ENCODE data around the gene PIAS1. TPM values are rescaled to one million over a fixed set of nuclear protein-coding genes. Genes with fewer than 3 reads are reported as not detected.

PIAS1 gene
- total RNA-seq, 1 donor from 2014 or later: 56.3 TPM

DNA sequence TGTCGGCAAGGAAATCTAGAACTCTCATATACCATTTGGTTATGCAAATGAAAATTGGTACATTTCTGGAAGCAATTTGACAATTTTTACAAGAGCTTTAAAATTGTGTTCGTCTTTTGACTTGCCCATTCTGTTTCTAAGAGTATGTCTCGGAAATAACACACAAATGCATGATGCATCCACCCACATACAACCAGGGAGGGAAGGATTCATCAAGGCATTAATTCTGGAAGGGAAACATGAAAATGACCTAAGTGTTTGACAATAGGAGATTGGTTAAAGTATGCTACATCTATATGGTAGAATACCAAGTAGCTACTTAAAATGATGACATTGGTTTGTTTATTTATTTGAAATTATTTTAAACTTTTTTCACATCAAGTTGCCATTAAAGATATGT, 58.6 kb downstream of the PIAS1 start:
- ChIA-PET CTCF (no interaction called here), POLR2A (interaction anchor here (1.1 kb wide), 1 partner anchor 58 kb away, joined by 4 read pairs; no protein-coding TSS in a partner anchor)
- H3K36me3 Mint-ChIP-seq (ENCODE audit: low read depth): peaks cover 18% of the 10 kb centered on the region
- ATAC-seq (ENCODE audit: low read depth) (no peak), DNase-seq (no peak)
- H3K27ac Mint-ChIP-seq: no peak overlapping the region
- H3K27me3 Mint-ChIP-seq: no peaks in the 10 kb centered on the region
- no peaks in the 10 kb centered on the region for H3K9me3 Mint-ChIP-seq
- intact Hi-C loops (cut with micrococcal nuclease): loop anchor here (10.0 kb wide), 1 partner anchor 58 kb away; the partner anchor contains the start of gene PIAS1
- TF ChIP-seq, protein P1, sequence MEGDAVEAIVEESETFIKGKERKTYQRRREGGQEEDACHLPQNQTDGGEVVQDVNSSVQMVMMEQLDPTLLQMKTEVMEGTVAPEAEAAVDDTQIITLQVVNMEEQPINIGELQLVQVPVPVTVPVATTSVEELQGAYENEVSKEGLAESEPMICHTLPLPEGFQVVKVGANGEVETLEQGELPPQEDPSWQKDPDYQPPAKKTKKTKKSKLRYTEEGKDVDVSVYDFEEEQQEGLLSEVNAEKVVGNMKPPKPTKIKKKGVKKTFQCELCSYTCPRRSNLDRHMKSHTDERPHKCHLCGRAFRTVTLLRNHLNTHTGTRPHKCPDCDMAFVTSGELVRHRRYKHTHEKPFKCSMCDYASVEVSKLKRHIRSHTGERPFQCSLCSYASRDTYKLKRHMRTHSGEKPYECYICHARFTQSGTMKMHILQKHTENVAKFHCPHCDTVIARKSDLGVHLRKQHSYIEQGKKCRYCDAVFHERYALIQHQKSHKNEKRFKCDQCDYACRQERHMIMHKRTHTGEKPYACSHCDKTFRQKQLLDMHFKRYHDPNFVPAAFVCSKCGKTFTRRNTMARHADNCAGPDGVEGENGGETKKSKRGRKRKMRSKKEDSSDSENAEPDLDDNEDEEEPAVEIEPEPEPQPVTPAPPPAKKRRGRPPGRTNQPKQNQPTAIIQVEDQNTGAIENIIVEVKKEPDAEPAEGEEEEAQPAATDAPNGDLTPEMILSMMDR (IDR thresholded peaks at IDR 0.05): no peak
- no peak overlapping the region for H3K4me3 Mint-ChIP-seq
- peaks cover 79% of the 10 kb centered on the region for H3K4me1 Mint-ChIP-seq

DNA sequence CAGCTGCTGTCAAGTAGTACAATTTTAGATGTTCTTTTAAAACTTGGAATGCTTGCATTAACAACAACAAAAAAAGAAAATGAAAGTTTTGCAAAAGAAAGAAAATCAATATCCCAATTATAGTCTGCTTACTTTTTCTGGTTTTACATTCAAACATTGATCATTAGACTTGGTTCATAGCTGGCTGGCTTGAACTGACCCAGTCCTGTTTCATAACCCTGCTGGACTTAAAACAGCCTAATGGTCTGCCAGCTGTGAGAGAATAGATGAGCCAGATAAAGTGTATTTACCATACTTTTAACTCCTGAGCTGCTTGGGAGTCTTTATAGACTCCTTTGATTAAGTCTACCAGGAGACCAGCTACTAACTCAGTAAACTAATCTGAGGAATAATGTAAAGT, 59.2 kb downstream of the PIAS1 start:
- Mint-ChIP-seq H3K27ac (no peak overlapping the region), H3K36me3 (ENCODE audit: low read depth) (peaks cover 14% of the 10 kb centered on the region), H3K4me3 (peak overlapping the region; percentile 5), H3K4me1 (peaks cover 75% of the 10 kb centered on the region), H3K9me3 (no peaks in the 10 kb centered on the region), H3K27me3 (no peaks in the 10 kb centered on the region)
- TF ChIP-seq, protein P1 (IDR thresholded peaks at IDR 0.05): no peak
- ATAC-seq (ENCODE audit: low read depth) (no peak), DNase-seq (no peak)
- CTCF ChIA-PET: no interaction called here
- POLR2A ChIA-PET: interaction anchor here (1.1 kb wide), 1 partner anchor 59 kb away, joined by 4 read pairs; no protein-coding TSS in a partner anchor
- intact Hi-C loops (cut with micrococcal nuclease): loop anchor here (10.0 kb wide), 1 partner anchor 58 kb away; the partner anchor contains the start of gene PIAS1

DNA sequence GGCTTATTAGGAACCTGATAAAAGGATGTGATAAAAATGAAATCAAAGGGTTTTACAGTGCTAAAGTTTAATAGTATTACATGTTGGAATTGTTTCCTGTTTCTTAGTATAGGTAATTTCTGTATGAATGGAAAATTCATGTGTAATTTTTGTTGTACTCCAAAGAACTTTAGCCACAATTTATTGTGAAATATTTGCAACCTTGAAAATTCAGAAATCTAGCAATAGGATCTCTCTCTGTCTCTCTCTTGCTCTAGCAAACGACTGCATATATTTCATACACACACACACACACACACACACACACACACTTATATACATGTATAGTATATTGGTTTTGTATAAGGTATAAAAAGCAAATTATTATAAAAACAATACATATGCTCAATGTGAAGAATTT, 59.6 kb downstream of the PIAS1 start:
- H3K27me3 Mint-ChIP-seq: no peaks in the 10 kb centered on the region
- TF ChIP-seq, protein P1 (IDR thresholded peaks at IDR 0.05): no peak
- H3K27ac Mint-ChIP-seq: no peak overlapping the region
- intact Hi-C loops (cut with micrococcal nuclease): loop anchor here (10.0 kb wide), 1 partner anchor 59 kb away; the partner anchor contains the start of gene PIAS1
- H3K4me3 Mint-ChIP-seq: no peak overlapping the region
- no peaks in the 10 kb centered on the region for H3K9me3 Mint-ChIP-seq
- ATAC-seq (ENCODE audit: low read depth): no peak
- peaks cover 16% of the 10 kb centered on the region for H3K36me3 Mint-ChIP-seq (ENCODE audit: low read depth)
- CTCF ChIA-PET: no interaction called here
- H3K4me1 Mint-ChIP-seq: peaks cover 75% of the 10 kb centered on the region
- POLR2A ChIA-PET: interaction anchor here (1.1 kb wide), 1 partner anchor 59 kb away, joined by 3 read pairs; the partner anchor contains the start of gene PIAS1
- DNase-seq: no peak

DNA sequence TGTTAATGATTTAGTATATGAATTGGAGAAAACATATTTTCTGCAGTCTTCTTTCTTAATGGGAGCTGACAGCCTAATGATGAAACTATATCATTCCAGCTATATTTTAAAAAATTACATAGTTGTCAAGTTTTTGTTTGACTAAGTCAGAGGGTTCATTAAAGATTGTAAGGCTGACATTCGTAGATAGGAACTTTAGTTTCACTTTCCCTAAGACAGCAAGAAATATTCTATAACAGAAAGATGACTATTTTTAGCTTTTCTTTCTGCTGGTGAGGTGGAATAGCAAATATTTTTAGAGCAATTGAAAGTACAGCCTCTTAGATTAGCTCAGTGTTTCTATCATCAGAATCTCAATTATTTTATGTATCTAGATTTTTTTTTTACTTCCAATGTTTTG, 60.2 kb downstream of the PIAS1 start:
- ChIA-PET CTCF (no interaction called here), POLR2A (interaction anchor here (1.1 kb wide), 1 partner anchor 60 kb away, joined by 3 read pairs; the partner anchor contains the start of gene PIAS1)
- TF ChIP-seq, protein P1 (IDR thresholded peaks at IDR 0.05): no peak
- peak overlapping the region; percentile 62 for H3K4me3 Mint-ChIP-seq
- no peaks in the 10 kb centered on the region for H3K9me3 Mint-ChIP-seq
- intact Hi-C loops (cut with micrococcal nuclease): loop anchor here (10.0 kb wide), 1 partner anchor 60 kb away; the partner anchor contains the start of gene PIAS1
- DNase-seq (no peak), ATAC-seq (ENCODE audit: low read depth) (no peak)
- no peaks in the 10 kb centered on the region for H3K27me3 Mint-ChIP-seq
- peaks cover 70% of the 10 kb centered on the region for H3K4me1 Mint-ChIP-seq
- H3K36me3 Mint-ChIP-seq (ENCODE audit: low read depth): peaks cover 13% of the 10 kb centered on the region
- no peak overlapping the region for H3K27ac Mint-ChIP-seq

DNA sequence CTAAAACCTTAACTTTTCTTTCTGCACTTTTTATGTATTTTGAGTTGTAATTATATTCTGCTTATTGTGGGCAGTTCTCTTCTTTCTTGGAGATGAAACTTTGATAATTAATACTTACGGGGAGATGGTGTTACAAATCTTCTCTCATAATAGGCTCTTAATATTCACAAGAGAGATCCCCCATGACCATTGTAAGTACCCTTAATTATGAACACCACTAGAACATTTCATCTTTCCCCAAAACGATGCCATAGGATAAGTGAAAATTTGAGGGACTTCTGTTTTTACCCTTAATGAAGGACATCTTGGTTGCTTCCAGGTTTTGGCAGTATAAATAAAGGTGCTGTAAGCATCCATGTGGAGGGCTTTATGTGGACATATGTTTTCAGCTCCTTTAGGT, 60.7 kb downstream of the PIAS1 start:
- intact Hi-C loops (cut with micrococcal nuclease): loop anchor here (10.0 kb wide), 1 partner anchor 60 kb away; the partner anchor contains the start of gene PIAS1
- CTCF ChIA-PET: no interaction called here
- DNase-seq (no peak), ATAC-seq (ENCODE audit: low read depth) (no peak)
- peak overlapping the region; percentile 16 for H3K27ac Mint-ChIP-seq
- peak overlapping the region; percentile 62 for H3K4me3 Mint-ChIP-seq
- POLR2A ChIA-PET: interaction anchor here (1.1 kb wide), 1 partner anchor 60 kb away, joined by 3 read pairs; the partner anchor contains the start of gene PIAS1
- H3K4me1 Mint-ChIP-seq: peaks cover 73% of the 10 kb centered on the region
- no peaks in the 10 kb centered on the region for H3K27me3 Mint-ChIP-seq
- H3K36me3 Mint-ChIP-seq (ENCODE audit: low read depth): peaks cover 17% of the 10 kb centered on the region
- TF ChIP-seq, protein P1 (IDR thresholded peaks at IDR 0.05): no peak
- no peaks in the 10 kb centered on the region for H3K9me3 Mint-ChIP-seq

Data from activated B cell treated with CpG ODN at 0.5 μM for 24 hours (primary cell).